ENCODE results near the gene LRRFIP1.
"Not testable (repeated sequence)": the region's sequence is repeated elsewhere in the genome, so short reads cannot be mapped to it uniquely, and the experiment has no call there.

Gene LRRFIP1

DNA sequence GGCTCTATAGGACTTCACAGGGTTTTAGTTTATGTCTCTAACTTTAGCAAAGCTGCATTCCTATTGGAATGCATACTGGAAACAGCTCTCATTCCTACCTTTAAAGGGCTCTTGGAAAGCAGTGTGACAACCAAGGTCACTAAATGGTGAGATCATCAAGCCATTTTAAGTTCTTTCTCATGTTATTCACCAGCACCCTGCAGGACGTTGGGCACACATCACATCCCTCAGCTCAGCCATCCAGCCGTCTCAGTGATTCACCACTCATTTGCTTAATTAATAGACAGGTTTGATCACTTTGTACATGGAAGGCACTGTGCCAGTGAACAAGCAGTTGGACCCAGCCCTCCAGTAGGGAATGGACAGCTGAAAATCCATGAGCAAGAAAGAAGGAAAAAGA is 139.0 kb downstream of the LRRFIP1 start:
- no peak for DNase-seq (ENCODE audit: low read depth in 2 of 2)

DNA sequence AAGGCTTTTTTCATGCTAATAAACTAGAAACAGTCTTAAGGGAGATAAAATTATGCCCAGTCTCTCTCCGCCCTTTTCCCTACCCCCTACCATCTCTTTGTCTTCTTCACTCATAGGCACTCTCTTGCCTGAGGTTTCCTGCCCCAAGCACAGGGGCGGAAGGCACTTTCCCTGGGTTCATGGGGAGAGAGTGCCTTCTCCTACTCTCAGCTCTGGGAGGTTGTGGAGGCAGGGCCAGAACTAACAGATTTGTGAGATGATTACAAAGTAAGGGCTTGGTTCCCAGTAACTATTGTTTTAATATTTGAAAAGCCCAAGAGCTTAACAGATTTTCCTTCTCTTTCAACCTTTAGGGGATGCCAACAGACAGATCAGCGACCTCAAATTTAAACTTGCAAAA is 145.1 kb downstream of the LRRFIP1 start:
- no peak for DNase-seq (ENCODE audit: low read depth in 2 of 2)

DNA sequence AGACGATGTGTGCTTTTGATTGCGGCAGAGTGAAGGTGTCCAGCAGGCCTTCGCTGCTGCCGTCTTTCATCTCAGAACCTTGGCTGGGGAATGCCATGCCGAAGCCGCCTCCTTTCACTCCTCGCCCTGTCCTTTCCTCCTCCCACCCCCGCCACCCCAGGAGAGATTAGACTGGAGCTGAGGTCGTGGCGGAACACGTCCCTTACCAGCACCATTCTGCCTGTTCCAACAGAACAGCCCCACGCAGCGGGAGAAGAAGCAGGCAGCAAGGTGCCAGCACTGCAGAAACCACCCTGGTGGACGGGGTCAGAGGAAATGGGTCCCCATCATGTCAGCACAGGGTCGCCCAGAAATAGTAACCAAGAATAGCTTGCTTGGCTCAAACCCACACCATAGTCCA is 146.4 kb downstream of the LRRFIP1 start:
- DNase-seq (ENCODE audit: low read depth in 2 of 2): no peak

DNA sequence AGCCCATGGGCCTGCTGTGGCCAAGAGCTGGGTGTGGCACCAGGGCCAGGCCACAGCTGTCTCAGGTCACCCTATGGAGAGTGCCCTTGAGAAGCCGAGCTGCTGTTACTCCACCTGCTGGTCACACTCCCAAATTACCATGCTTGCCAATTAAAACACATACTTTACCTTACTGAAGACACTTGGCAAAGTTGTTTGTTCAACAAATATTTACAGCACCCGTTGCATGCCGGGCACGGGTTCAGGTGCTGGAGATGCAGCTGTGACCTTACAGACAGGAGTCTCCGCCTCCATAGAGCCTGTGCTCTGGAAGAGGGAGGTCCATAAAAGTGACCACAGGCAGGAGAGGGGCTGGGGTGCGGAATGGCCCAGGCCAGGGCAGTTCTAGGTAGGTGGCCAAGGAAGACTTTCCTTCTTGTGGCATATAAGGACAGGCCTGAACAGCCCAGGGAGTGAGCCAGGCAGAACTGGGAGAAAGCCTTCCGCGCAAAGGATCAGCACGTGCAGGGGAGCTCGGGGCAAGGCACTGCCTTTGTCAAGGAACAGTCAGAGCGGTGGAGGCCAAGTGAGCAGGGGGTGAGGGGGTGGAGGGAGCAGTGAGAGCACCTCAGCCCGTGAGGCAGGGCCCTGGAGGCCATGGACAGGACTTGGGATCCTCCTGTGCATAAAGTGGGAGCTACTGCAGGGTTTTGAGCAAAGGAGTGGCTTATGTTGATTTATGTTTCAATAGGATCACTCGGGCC is 147.6 kb downstream of the LRRFIP1 start:
- DNase-seq (ENCODE audit: low read depth in 2 of 2): peak in 1 of 2 donors; percentile 22

DNA sequence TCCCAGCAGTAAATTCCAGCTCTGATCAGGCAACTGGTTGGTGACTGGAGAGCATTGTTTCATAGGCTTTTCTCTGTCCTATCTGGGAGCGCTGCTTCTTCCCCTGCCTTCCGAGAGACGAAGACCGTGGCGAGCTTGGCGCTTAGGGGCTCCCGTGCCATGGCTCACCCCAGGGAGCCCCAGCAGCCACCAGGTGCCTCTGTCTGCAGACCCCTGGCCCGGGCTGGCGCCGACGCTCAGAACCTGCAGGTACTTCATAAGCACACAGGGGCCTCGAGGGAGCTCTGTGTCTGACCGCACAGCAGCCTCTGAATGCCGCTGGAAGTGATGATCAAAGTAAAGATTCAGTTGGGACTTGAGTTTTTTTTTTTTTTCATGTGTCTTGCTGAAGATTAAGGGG is 152.1 kb downstream of the LRRFIP1 start:
- DNase-seq (ENCODE audit: low read depth in 2 of 2): no peak

DNA sequence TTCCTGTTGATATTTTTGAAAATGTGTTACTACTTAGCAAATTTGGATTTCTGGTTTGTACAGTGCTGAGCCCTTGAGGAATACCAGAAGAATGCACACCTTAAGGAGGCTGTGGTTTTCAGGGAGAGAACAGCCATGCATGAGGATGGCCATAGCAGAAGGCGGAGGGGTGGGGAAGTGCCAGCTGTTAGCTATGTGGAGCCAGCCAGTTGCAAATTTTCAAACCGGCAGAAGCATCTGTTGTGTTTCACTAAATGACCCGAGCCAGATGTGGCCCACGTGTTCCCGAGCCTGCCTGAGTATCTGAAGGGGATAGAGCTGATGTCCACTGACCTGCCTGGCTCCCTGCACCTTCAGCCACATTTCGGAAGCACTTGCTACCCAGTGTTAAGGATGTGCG is 154.8 kb downstream of the LRRFIP1 start:
- DNase-seq (ENCODE audit: low read depth in 2 of 2): no peak

DNA sequence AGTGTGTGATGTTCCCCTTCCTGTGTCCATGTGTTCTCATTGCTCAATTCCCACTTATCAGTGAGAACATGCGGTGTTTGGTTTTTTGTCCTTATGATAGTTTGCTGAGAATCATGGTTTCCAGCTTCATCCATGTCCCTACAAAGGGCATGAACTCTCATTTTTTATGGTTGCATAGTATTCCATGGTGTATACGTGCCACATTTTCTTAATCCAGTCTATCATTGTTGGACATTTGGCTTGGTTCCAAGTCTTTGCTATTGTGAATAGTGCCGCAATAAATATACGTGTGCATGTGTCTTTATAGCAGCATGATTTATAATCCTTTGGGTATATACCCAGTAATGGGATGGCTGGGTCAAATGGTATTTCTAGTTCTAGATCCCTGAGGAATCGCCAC is 156.3 kb downstream of the LRRFIP1 start:
- not testable (repeated sequence) for DNase-seq (ENCODE audit: low read depth in 2 of 2)

DNA sequence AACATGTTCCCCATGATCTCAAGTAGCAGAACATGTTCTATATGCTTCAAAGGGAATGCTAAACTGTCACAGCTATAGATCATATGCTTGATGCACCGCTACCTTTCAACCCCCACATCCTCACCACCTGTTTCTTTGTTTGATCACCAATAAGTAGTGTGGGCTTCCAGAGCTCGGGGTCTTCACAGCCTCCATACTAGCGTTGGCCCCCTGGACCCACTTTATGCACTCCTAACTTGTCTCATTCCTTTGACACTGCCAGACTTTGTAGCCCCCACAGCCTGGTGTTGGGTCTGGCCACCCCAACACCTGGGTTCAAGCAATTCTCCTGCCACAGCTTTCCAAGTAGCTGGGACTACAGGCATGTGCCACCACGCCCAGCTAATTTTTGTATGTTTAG is 159.5 kb downstream of the LRRFIP1 start:
- no peak for DNase-seq (ENCODE audit: low read depth in 2 of 2)

DNA sequence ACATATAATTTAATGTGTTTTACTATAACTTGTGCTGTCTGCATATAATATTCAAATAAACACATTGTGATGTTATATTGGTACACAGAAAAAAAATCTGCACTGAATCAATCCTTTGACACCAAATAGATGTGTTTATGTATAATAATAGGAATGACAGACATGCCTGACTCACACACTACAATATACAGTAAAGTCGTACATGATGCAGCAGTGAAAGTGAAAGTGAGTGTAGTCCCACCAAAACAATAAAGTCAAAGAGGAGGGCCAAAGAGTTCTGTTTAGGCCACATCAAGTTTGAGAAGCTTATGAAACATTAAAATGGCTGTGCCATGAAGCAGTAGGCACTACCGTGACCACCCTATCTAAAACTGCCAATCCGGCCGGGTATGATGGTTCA is 163.0 kb downstream of the LRRFIP1 start:
- no peak for DNase-seq (ENCODE audit: low read depth in 2 of 2)

DNA sequence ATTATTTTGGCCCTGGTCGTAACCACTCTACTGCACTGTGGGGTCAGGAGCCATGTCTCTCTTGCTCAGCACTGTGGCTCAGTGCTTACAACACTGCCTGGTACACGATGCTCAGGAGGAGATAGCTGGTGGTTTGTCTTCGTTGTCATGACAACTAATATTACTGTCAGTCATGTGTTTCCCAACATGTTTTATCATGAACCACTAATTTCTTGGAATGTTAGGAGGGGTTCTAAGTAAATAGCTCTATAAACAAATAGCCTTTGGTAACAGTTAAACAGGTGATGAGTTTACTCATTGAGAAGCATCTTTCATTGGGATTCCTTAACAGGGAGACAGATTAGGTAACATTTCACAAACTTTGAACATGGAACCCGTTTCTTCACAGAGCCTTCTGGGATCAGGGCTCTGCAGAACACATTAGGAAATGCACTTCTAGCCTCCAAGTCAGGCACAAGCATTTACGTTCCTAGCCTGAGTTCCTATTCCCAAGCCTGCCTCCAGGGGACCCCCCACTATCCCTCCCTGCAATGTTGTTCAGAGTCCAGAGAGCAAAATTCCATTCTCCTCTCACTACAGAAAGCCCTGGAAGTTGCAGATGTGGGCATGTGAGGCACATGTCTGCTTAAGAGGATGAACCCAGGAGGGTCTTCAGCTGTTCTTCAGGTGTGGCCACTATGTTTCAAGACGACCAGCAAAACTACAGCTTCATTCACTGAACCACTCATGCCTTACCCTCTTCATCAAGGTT is 164.8 kb downstream of the LRRFIP1 start:
- DNase-seq (ENCODE audit: low read depth in 2 of 2): no peak

DNA sequence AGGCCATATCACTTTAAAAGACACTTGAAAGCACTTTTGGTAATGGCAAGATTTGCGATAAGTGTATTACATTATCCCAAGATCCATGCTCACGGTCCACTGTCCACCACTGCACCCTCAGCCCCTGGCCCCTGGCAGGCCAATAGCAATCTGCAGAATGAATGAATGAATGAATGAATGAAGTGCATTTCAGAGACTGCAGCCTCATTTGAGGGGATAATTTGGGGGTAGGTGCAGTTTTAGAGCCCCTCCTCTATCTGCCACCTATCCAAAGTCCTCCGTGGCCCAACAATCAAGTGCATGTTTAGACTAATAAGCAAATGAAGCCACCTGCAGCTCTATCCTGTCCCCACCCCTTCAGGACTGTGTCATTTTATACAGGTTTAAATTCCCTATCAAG is 169.9 kb downstream of the LRRFIP1 start:
- DNase-seq (ENCODE audit: low read depth in 2 of 2): no peak

DNA sequence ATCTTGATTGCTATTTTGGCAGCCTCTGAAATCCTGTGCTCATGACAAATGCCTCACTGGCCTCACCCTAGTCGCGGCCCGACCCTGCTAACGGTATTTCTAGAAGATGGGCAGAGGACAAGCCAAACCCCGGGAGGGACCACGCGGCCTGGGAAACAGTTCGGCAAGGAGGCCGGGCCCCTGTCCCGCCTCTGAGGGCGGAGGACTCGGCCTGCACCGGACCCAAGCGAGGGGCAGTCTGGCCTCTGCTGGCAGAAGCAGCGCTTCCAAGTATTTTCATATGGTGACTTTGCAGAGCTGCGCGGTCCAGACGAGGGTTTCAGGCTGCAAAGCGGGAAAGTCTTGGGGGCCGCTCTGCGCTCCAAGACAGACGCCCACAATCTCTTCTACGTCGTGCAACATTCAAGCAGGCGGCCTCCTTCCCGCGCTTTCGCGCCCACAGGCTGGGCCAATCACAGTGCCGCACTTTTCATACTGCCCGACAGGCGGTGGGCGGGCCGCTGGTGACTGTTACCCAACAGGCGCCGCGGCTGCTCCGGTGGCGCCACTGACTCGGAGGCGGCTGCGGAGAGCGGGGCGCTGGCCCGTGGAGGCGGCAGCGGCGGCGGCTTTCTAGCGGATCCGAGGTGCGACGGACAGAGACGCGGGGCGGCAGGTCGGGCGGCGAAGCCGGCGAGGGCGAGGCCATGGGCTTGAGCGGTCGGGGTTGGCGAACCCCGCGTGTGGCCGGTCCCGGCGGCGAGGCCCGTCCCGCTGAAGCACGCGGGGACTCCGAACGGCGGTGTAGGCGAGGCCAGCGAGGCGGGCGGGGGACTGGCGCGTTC is 171.1 kb downstream of the LRRFIP1 start, which contains the start of gene RBM44:
Gene RBM44 (plus strand): TSS at position 544 of the 824 bp plus-strand sequence. CDS start 14,831 bp downstream, outside the sequence.
- DNase-seq (ENCODE audit: low read depth in 2 of 2): no peak

DNA sequence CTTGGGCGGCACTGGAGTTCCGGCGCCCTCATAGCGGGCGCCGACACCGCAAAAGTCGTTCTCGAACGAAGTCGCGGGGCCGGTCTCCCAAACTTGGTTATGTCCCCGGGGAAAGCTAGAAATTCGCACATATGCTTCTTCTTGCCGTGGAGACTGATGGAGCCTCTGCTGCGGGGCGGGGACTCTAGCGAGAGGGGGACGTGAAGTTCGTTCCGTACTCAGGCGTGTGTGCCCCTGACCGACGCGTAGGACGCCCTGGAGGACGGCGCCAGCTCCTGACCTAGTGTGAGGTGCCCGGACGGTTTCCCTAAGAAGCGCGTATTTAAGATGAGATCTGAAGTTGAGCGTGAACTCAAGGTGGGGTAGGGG is 171.7 kb downstream of the LRRFIP1 start:
- DNase-seq (ENCODE audit: low read depth in 2 of 2): no peak

DNA sequence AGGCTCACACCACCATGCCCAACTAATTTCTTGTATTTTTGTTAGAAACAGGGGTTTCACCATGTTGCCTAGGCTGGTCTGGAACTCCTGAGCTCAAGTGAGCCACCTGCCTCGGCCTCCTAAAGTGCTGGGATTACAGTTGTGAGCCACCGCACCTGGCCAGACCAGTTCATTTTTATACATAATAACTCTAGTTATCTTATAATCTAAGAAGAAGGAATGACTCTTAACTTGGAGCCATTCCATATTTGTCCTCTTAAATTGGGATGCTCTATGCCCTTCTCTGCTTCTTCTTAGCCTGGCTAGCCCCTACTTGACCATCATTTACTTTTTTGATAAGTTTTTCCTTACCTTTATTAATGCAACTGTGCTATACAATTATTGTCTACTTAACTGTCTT is 174.1 kb downstream of the LRRFIP1 start:
- DNase-seq (ENCODE audit: low read depth in 2 of 2): no peak

DNA sequence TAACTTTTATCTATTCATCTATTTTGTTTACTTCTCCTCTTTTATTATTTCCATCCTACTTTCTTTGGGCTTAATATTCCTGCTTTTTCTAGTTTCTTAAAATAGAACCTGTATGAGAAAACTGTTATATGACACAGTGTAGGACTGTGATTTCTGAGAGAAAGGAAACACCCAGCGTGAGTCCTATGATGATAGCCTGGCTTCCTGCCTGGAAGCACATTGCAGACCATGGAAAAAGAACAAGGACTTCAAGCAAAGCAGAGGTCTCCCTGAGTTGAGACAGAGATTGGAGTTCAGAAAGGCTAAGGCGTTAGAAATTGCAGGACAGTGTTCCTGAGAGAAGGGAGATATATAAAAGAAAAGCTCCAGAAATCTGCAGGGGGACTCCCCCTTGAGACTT is 178.9 kb downstream of the LRRFIP1 start:
- DNase-seq (ENCODE audit: low read depth in 2 of 2): no peak

DNA sequence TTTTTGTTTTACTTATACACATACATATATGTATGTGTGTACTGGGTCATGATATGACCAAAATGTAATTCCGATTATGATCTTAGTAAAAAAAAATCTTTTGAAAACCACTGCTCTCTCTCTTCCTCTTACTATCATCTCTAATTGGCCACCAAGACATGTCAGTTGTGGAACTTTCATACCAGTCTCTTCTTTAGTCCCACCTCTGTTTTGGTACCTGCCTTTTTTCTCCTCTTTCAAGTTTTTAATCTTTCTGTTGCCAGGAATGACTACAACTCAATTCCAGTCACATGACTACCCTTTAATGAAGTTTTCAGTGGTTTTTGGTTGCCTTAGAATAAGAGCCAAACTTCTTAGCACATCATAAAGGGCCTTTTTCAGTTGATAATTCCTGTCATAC is 188.2 kb downstream of the LRRFIP1 start:
- no peak for DNase-seq (ENCODE audit: low read depth in 2 of 2)

DNA sequence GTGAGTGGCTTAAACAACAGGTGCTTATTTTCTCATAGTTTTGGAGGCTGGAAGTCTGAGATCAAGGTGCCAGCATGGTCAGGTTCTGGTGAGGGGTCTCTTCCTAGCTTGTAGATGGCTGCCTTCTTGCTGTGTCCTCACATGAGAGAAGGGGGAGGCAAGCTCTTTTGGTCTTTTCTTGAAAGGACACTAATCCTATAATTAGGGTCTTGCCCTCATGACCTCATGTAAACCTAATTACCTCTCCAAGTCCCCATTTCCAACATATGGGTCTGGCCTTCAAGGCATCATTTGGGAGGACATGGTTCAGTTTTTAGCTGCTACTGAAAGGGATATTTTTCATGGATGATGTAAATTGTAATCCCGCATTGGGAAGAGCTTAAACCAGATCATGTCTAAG is 189.1 kb downstream of the LRRFIP1 start:
- no peak for DNase-seq (ENCODE audit: low read depth in 2 of 2)

DNA sequence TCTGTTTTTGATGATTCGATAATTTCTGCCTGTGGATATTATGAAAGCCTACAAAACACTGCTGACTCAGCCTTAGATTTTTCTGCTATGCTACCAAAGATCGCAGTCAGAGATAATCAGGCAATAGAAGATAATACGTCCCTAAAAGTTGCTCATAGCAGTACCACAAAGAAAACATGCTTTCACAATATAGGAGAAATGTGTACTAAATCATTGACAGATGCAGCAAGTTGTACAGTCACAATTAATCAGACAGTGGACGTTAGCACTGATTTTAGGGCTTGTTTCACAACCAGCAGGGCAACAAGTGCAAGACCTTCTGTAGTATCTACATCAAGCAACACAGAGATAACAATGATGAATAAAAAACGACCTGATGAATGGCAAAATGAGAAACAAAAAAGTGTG is 190.7 kb downstream of the LRRFIP1 start:
- no peak for DNase-seq (ENCODE audit: low read depth in 2 of 2)

DNA sequence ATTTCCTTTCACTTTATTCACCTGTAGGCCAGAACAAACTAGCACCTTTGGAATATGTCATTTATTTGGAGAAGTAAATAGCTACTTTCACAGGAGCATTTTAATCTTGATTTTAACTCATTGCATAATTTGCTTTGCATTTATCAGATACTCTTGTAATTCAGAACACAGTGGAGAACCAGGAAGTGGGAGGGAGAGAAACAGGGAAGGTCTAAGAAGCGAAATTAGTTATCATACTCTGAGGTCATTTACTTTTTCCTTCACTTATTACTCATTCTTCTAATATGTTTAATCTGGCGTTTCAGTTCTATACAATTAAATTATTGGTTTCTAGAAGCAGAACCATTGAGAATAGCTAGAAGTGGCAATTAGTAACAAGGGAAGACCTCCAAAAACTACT is 191.8 kb downstream of the LRRFIP1 start:
- DNase-seq (ENCODE audit: low read depth in 2 of 2): no peak

DNA sequence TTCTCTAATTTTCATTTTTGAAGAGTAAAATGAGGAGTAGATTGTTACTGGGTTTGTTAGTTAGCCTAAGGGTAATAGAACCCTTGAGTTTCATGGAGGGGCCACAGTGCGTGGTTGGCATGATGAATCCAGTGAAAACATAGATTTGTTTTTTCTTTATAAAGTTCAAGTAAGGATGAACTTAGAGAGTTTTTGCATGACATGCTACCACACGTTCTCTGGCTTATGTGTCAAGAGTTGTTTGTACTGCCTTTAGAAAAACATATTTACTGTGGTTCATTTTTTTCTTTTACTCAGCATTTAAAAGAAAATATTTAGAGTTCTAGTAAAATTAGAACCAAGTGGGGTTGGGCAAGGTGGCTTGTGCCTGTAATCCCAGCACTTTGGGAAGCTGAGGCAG is 193.0 kb downstream of the LRRFIP1 start:
- DNase-seq (ENCODE audit: low read depth in 2 of 2): no peak

DNA sequence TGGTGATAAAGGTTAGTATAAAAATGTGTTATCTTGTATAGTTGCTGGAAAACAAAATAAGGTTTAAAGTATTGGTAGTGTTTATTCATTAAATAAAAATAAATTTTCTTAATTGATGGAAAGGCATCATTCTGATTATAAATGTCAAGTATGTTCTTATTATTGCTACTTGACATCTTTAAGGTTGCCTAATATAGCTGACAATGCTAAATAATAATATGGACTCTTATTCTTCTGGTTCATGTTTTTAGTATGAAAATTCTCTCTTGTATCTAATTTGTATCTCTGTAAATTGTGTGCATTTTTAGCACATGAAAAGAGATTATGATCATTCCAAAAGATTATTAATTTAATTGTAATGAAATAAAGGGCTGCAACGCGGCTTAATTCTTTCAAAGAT is 196.2 kb downstream of the LRRFIP1 start:
- DNase-seq (ENCODE audit: low read depth in 2 of 2): no peak

DNA sequence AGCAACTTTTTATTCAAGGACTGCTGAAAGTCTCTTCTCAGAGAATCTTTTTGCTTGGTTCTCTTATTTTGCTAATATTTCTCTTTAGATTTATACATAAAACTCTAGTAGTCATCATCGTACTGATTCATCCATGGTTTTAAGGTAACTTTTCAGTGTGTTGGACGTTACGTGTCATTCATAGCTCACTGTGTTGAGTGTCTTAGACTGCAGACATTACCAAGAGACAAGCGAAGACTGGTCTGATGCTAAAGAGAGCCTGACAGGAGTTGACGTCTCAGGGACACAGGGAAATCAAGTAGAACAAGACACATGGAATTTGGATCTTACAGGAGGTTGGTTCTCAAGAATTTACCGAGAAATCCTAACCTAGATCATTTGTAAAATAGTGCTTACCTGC is 196.7 kb downstream of the LRRFIP1 start:
- DNase-seq (ENCODE audit: low read depth in 2 of 2): no peak
